SK-N-SH (cell line): ENCODE data around the gene DGAT2.

Experiments used
- CTCF ChIP-seq: fragments of 200-600 bp; sonication (generic); IDR thresholded peaks from 2 replicates; pipeline ENCODE4 v1.6.1; 2017; ENCODE audit warnings: antibody characterized with exemption, mild to moderate bottlenecking, moderate library complexity
- ELF1 ChIP-seq: IDR thresholded peaks from 2 replicates; pipeline ENCODE4 v1.4.0; 2012
- EP300 ChIP-seq, 2 experiments: IDR thresholded peaks; 2 replicates each; pipeline versions ENCODE4 v1.4.0 to v1.6.1; 2012; ENCODE audit warnings: borderline replicate concordance in 1 of 2, low read depth in 1 of 2, low read length in 1 of 2
- FOXJ3 ChIP-seq: sonication (generic); formaldehyde crosslinking; IDR thresholded peaks from 2 replicates; pipeline ENCODE4 v1.5.1; 2020; ENCODE audit warnings: mild to moderate bottlenecking, missing genetic modification reagents
- IRF3 ChIP-seq: fragments of 150-350 bp; IDR thresholded peaks from 2 replicates; pipeline ENCODE4 v1.6.1; 2016; ENCODE audit warnings: mild to moderate bottlenecking, low read depth, low read length
- RXRA ChIP-seq: IDR thresholded peaks from 2 replicates; pipeline ENCODE4 v1.4.0; 2012; ENCODE audit warnings: low read depth, mild to moderate bottlenecking, borderline replicate concordance
- TEAD4 ChIP-seq: IDR thresholded peaks from 2 replicates; pipeline ENCODE4 v1.4.0; 2012; ENCODE audit warnings: mild to moderate bottlenecking, borderline replicate concordance; ENCODE audit not compliant: insufficient read depth
- USF1 ChIP-seq: IDR thresholded peaks from 2 replicates; pipeline ENCODE4 v1.4.0; 2012; ENCODE audit warnings: low read depth, borderline replicate concordance
- USF2 ChIP-seq: fragments of 150-350 bp; IDR thresholded peaks from 2 replicates; pipeline ENCODE4 v1.6.1; 2017; ENCODE audit warnings: antibody characterized with exemption, low read length, low read depth, borderline replicate concordance
- YY1 ChIP-seq: IDR thresholded peaks from 2 replicates; pipeline ENCODE4 v1.4.0; 2012; ENCODE audit warnings: low read depth, mild to moderate bottlenecking
- ZBTB33 ChIP-seq: IDR thresholded peaks from 2 replicates; pipeline ENCODE4 v1.4.0; 2012; ENCODE audit warnings: low read depth, borderline replicate concordance

- TF ChIP-seq CTCF (no peak), IRF3 (no peak), RXRA (no peak), USF1 (no peak), YY1 (no peak), TEAD4 (no peak), USF2 (no peak), ZBTB33 (no peak), ELF1 (no peak), EP300 (IDR thresholded peaks at IDR 0.05; ENCODE audit: borderline replicate concordance in 1 of 2, low read depth in 1 of 2, low read length in 1 of 2) (no peak), FOXJ3 (CRISPR knock-in tag) (no peak)
Observed at GRCh38 chr11:75731095-75731494, 37.5 kb upstream of the DGAT2 start.
